DMS53 treated with DMSO at 0.1 percent for 48 hours (cell line): Measurements from ENCODE around the gene SETBP1.

Experiments
- DNase-seq: peaks from one replicate; lab custom pipeline; 2025; ENCODE audit not compliant: unreplicated experiment; lab: John Stamatoyannopoulos, UW

The SETBP1 gene

GRCh38 chr18:44838971-44839666 is 158.4 kb downstream of the SETBP1 start:
- DNase-seq: peak; percentile 88

GRCh38 chr18:44840058-44840790 is 159.5 kb downstream of the SETBP1 start:
- no peak for DNase-seq

DNA sequence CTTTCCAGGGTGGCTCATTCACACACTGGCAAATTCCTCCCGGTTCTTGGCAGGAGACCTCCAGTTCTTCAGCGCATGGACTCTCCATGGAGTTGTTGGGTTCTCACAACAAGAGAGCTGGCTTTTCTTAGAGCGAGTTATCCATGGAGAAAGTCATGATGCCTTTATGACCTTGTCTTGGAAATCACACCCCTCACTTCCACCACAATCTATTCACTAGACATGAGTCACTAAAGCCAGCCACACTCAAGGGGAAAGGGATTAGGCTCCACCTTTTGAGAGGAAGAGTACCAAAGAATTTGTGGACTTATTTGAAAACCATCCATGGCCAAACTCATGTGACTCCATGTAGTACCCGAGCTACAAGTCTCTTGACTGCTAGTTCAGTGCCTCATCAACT is 160.5 kb downstream of the SETBP1 start:
- no peak for DNase-seq

- DNase-seq: no peak
Observed at GRCh38 chr18:44841752-44842587, 161.3 kb downstream of the SETBP1 start.

GRCh38 chr18:44842588-44843412 is 162.1 kb downstream of the SETBP1 start:
- no peak for DNase-seq

- DNase-seq: no peak
Observed at GRCh38 chr18:44844486-44844885, 163.8 kb downstream of the SETBP1 start.

DNA sequence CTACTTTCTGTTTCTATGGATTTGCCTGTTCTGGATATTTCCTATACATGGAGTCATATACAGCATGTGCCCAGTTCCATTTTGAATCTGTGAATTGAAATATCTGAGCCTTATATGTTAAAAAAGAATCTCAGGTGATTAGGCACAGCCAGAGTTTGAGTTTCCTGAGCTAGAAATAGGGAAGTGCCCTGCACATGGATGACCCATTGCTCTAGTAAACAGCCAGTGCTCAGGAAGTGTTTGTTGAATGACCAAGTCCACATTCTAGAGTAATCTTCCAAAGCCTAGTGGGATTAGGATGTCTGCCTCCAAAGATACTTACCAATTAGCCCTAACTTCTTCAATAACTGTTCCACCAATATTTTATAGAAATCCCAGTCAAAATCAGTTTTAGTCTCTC is 165.8 kb downstream of the SETBP1 start:
- no peak for DNase-seq

GRCh38 chr18:44848644-44849335 is 168.1 kb downstream of the SETBP1 start:
- DNase-seq: no peak

DNA sequence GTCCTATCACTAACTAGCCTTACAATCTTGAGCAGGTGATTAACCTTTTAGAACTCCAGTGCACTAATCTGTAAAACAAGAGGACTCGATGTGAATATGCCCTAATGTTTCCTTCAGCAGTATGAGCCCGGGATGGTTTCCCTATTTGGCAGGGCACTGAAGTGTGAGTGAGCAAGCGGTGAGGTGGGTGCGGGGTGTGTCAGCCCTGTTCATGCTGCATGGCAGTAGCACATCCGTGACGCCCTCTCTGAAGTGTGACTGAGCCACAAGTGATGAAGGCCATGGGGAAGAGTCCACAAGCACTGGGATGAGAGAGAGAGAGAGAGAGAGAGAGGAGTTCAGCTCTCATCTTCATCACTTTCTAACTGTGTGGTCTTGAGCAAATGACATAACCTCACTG is 168.7 kb downstream of the SETBP1 start:
- no peak for DNase-seq

DNA sequence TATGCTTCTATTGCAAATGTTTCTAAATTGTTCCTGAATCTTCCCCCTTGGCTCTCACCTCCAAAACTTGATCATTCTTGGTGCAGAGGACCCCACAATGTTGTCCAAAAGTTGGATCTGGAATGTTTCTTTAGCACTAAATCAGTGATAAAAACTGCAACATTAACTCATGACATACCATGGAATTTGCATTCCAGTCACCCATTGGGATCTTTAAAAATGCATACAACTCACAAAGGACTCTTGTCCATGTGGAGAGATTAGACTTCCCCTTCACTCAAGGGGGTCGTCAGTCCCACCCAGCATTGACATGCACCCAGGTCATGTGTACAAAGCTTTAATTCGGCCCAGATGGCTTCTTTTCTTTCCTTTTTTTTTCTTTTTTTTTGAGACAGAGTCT is 169.3 kb downstream of the SETBP1 start:
- no peak for DNase-seq

- no peak for DNase-seq
Observed at GRCh38 chr18:44851856-44852621, 171.4 kb downstream of the SETBP1 start.

GRCh38 chr18:44852818-44853217 is 172.1 kb downstream of the SETBP1 start:
- DNase-seq: peak; percentile 24

DNA sequence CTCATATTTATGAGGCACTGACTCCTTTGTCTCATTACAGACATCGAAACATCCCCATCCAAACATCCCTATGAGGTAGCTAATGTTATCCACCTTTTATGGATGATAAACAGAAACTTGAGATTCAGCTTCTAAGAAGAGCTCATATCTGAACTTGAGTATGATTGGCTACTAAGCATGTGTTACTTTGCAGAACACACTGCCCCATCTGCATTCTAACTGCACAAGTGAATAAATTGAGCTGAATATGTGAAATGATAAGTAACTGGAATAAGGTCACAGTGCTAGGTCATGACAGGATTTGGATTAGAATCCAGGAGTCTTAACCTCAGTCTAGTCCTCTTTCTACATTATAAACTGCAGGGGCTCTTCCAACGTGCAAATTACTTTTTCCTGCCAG is 172.7 kb downstream of the SETBP1 start:
- DNase-seq: no peak

GRCh38 chr18:44855681-44856080 is 175.0 kb downstream of the SETBP1 start:
- DNase-seq: no peak

DNA sequence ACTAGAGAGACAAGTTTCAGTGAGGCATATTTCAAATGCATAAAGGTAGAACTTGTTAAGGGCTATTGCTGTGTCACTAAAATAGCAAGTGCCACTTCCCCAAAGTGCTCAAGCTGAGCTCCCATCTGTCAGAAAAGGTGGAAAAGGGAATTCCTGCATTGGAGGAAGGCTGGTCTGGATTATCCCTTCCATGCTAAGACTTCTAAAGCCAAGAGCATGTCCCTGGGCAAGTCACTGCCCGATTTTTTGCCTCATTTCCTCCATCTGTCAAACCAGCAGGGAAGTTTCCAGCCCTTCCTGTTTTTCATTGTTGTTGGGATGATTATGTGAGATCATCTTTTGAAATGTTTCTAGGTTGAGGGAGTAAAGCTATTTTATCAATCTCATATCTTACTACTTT is 175.5 kb downstream of the SETBP1 start:
- no peak for DNase-seq

DNA sequence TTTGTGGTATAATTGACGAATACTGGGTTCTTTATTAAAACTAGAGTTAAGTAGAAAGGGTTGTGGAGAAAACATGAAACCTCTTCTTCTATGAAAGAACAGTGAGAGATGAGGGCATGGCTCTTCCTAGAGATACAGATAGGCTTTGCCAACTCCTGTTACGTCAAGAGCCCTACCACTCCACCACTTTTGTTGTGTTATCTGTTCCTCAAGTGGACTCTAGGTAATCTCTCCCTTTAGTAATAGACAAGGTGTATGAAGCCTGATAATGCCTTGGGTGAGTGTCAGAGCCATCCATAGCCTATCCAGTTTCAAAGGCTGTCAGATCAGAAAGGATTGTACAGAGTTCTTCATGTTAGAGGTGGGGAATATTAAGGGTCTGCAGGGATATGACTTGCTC is 176.4 kb downstream of the SETBP1 start:
- no peak for DNase-seq

GRCh38 chr18:44857744-44858491 is 177.2 kb downstream of the SETBP1 start:
- no peak for DNase-seq

- no peak for DNase-seq
Observed at GRCh38 chr18:44859263-44859662, 178.6 kb downstream of the SETBP1 start.
